ENCODE data around the gene PTPRD. TPM values are rescaled to one million over a fixed set of nuclear protein-coding genes. Genes with fewer than 3 reads are reported as not detected.

PTPRD gene
- total and polyA plus RNA-seq, 9 of the 15 experiments (the other 6 are each of a cell fraction or from before 2014, with no cell fraction given): 0.11 TPM; not detected in 8

DNA sequence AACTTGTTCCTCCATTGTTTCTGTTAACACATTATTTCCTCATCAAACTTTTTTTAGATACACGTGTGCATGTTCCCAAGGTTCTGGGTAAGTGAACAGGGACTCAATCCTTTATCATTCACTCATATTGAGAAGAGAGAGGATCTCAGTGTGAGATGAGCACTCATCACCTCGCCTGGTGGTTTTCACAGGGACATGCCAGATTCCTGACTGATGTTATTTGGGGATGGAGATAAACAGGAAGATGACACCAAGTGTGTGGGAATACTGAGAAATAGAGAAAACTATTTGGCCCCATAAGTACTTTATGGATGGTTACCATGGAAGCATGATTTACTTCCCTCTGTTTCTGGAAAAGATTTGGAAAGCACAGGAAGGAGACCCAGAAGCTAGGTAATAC, 2279.9 kb downstream of the PTPRD start:
- no peak overlapping the region for H2AFZ ChIP-seq (ENCODE audit: low read depth, low read length)
- no peaks in the 10 kb centered on the region for H4K20me1 ChIP-seq (replicated peaks; ENCODE audit: control insufficient read depth, insufficient read depth, low read length)
- ChIA-PET CTCF (ENCODE audit: low intra/inter-chr PET ratio) (no interaction called here), POLR2A (no interaction called here)
- no peak for ATAC-seq
- in situ Hi-C loops (cut with MboI) (no loop called here), intact Hi-C loops (cut with micrococcal nuclease) (no loop called here)
- H3K4me2 ChIP-seq (ENCODE audit: insufficient read depth, low read length): no peak overlapping the region
- no peaks in the 10 kb centered on the region for H3K36me3 ChIP-seq (ENCODE audit: control insufficient read depth, insufficient read depth, low read length)
- H3K9ac ChIP-seq (ENCODE audit: insufficient read depth in 1 of 2, low read depth in 2 of 2, low read length in 2 of 2): no peak overlapping the region
- H3K27me3 ChIP-seq (ENCODE audit: control insufficient read depth in 2 of 2, insufficient read depth in 2 of 2, low read length in 2 of 2): no peaks in the 10 kb centered on the region
- H3K79me2 ChIP-seq (ENCODE audit: control insufficient read depth, insufficient read depth, low read length): no peaks in the 10 kb centered on the region
- WGBS (ENCODE audit: insufficient coverage, low coverage, missing lambda C conversion rate): 0% methylated on average over 2 of the region's 2 CpGs
- TF ChIP-seq, protein P1, sequence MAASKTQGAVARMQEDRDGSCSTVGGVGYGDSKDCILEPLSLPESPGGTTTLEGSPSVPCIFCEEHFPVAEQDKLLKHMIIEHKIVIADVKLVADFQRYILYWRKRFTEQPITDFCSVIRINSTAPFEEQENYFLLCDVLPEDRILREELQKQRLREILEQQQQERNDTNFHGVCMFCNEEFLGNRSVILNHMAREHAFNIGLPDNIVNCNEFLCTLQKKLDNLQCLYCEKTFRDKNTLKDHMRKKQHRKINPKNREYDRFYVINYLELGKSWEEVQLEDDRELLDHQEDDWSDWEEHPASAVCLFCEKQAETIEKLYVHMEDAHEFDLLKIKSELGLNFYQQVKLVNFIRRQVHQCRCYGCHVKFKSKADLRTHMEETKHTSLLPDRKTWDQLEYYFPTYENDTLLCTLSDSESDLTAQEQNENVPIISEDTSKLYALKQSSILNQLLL (CRISPR knock-in tag; IDR thresholded peaks at IDR 0.05; ENCODE audit: borderline replicate concordance): no peak
- TF ChIP-seq TEAD2 (tag; IDR thresholded peaks at IDR 0.05) (no peak), C11orf30 (IDR thresholded peaks at IDR 0.05; ENCODE audit: low read depth) (no peak), RFX7 (CRISPR knock-in tag; IDR thresholded peaks at IDR 0.05) (no peak), MEIS2 (IDR thresholded peaks at IDR 0.05; ENCODE audit: partially characterized antibody) (no peak), BDP1 (IDR thresholded peaks at IDR 0.05; ENCODE audit: insufficient read depth, insufficient read length) (no peak), ESRRB (CRISPR knock-in tag; IDR thresholded peaks at IDR 0.05; ENCODE audit: borderline replicate concordance) (no peak), ZNF551 (CRISPR knock-in tag; IDR thresholded peaks at IDR 0.05) (no peak), ETS1 (conservative IDR thresholded peaks at IDR 0.05; ENCODE audit: control insufficient read depth, low read depth, low read length) (no peak), HES1 (IDR thresholded peaks at IDR 0.05; ENCODE audit: low read depth) (no peak)
- TF ChIP-seq, protein P2, sequence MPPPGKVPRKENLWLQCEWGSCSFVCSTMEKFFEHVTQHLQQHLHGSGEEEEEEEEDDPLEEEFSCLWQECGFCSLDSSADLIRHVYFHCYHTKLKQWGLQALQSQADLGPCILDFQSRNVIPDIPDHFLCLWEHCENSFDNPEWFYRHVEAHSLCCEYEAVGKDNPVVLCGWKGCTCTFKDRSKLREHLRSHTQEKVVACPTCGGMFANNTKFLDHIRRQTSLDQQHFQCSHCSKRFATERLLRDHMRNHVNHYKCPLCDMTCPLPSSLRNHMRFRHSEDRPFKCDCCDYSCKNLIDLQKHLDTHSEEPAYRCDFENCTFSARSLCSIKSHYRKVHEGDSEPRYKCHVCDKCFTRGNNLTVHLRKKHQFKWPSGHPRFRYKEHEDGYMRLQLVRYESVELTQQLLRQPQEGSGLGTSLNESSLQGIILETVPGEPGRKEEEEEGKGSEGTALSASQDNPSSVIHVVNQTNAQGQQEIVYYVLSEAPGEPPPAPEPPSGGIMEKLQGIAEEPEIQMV (tag; conservative IDR thresholded peaks at IDR 0.05; ENCODE audit: low read depth): no peak
- H3K4me3 ChIP-seq: no peak overlapping the region
- FAIRE-seq: no peak
- H3K27ac ChIP-seq (ENCODE audit: extremely low read depth, low read depth, low read length): no peak overlapping the region
- no peaks in the 10 kb centered on the region for H3K4me1 ChIP-seq (replicated peaks in 1 of 2; ENCODE audit: control insufficient read depth in 2 of 2, insufficient read depth in 2 of 2, low read length in 2 of 2)
- no peak for DNase-seq (ENCODE audit: extremely low read depth in 1 of 4, low spot score in 3 of 4)
- no peaks in the 10 kb centered on the region for H3K9me1 ChIP-seq (ENCODE audit: control insufficient read depth, insufficient read depth, low read length)
- BruUV-seq (replicated peaks): no TSS peak
- H3K9me3 ChIP-seq (replicated peaks; ENCODE audit: control insufficient read depth, insufficient read depth, low read depth, low read length): no peaks in the 10 kb centered on the region
